ENCODE measurements around the gene ACSL6.

The ACSL6 gene

DNA sequence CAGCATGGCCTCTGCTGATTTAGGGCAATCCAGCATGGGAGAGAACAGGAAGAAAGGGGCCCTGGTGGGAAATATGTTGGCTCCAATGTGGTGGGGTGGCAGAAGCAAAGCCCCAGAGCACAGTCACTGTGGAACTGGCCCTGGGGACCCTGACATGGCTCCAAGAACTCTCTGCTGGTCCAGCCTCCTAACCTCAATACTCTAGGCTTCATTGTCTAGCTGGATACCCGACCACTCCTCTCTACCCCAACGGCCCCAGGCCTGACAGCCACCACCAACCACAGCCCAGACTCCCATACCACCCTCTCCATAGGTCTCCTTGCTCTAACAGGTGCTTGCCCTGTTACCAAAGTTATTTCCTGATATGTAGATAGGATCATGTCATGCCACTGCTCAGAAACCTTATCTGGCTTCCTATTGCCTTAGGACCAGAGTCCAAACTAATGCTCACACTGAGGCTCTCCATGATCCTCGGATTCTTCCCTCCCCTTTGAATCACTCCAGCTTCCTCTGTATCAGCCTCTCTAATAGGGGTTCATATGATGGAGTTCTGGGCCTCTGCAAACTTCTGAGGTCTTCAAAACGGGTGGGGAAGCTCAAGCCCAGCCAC is 12.9 kb downstream of the ACSL6 start:
- no peak for DNase-seq

DNA sequence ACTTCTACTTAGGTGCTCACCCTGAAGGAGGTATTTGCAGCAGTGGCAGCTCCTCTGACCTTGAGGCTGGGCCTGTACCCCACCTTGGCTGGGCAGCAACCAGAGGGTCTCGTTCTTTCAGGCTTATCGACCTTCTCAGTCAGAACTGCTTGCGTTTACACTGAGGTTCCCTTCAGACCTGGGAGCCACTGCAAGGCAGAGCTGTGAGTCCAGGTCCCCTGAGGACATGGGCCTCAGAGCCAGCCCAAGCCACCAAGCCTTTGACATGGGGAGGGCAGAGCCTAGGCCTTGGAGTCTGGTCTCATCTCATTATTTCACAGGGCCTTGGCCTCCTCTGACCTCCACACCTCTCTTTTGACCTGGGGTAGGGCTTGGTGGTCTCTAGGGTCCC is 13.7 kb downstream of the ACSL6 start:
- DNase-seq = no peak

DNA sequence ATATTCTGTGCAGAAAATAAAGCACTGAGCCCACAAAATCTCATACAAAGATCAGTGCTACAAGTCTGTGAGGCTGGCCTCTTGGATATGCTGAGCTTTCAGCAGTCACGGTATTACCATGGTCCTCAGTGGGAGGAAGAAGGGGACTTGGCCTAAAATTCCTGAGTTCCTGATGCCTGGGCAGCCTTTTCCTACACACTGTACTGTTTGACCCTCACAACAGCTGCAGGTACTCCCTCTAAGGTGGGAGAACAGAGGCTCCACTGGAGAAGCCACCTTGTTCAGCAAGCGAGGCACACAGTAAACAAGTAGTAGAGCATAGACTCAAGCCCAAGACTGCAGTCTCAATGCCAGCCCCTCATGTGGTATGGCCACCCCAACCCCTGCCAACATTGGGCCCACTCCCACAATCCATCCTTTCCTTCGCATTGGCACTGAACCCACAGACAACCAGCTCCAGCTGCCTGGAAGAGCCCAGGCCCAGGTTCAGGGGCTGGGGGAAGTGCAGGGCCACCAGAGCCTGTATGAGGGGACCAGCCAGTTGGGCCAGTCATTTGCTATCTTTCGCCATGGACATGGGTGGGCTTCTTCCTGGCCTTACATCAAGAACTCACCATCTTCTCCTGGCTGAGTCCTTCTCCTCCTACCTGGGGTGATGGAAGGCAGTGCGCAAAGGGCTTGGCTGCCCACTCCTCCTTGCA is 14.3 kb downstream of the ACSL6 start:
- DNase-seq = no peak

DNA sequence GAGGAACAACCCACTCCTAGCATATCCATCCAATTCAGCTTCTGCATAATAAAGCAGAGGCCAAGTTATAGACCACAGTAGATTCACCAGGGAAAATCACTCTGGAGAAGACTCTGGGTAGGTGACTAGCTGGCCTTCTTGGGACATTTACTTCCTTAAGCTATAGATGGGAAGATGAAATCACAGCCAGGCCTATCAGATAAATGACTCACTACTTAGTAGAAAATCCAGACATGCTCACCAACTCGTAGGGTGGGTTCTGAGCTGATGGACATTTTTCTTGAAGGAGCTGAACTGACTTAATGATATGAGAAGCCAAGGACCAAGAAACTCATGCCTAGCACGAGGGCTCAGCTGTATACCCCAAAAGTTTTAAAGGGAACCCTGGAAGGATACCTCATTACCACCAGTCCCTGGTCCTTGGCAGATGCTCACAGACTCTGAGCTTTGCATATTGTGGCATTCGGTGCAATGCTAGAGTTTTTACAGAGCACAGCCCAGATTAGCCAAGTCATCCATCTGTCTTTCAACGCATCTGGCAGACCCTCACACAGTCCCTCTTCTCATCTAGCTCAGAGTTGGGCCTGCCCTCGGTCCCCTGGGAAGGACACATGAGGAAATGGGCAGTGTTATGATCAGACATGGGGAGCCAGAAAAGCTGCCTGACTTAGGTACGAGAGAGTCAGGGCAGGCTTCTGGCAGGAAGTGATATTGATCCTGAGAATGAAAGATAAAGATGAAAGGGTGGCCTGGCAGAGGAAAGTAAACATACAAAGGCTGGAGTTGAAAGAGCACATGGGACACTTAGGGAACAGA is 15.0 kb downstream of the ACSL6 start:
- no peak for DNase-seq

DNA sequence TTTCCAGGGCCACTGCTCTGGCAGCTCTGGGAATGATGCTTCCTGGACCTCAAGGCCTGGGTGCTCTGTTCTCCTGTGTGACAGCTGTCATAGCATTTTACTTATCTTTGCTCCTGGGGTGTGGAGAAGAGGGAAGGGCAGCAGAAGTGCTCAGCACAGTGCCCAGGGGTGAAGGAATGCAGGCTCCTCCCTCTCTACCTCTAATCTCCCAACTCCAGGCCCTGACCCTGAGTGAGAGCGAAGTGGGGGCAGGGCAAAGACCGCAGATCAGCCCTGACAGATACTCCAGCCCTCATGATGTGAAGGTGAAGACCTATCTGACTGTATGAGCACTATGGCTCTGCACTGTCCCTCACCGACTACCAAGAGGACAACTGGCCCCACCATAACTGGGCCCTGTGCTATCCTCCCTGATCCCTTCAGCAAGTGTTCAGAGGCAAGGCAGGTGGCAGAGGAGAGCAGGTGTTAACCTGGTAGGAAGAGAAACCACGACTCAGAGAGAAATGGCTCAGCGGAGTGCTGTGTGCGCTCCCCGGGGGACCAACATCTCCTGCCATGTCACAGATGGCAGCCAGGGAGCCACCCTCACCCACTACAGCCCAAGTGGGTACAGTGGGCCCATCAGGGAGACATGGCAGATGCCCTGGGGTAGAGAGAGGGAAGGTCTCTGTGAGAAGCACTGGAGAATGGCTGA is 16.8 kb downstream of the ACSL6 start:
- DNase-seq = no peak

DNA sequence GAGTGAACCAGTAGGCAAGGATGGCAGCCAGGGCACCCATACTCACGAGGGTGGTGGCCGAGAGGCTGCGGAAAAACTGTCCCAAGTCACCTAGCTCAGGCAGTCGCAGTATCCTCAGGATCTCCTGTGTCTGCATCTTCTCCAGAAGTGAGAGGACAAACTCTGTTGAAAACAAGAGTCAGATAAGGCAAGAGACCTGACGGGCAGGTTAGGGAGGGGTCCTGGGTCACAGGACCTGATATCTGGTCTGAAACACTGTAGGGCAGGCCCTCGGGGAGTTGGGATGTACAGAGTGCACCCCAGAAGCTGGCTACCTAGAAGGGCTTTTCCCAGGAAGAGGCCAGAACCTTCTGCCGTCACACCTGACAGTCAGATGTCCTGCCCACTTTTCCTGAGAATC is 17.4 kb downstream of the ACSL6 start:
- DNase-seq = no peak

DNA sequence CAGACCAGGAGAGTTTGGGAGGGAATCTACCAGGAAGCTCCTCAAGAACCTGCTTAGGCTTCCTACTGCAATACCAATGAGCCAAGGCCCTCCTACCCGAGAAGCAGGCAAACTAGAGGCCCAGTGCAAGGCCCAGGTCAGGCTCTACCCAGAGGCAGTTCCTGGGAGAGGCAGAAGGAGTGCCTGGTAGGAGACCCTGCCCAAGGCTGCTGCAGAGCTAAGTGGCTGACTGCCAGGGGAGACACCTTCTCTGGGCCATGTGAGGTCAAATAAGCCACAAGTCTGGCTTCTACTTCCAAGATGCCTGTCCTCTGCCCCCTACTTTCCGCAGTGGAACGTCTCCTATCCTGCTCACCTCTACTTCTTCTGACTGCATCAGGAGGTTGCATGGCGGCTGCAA is 17.8 kb downstream of the ACSL6 start:
- DNase-seq = no peak

DNA sequence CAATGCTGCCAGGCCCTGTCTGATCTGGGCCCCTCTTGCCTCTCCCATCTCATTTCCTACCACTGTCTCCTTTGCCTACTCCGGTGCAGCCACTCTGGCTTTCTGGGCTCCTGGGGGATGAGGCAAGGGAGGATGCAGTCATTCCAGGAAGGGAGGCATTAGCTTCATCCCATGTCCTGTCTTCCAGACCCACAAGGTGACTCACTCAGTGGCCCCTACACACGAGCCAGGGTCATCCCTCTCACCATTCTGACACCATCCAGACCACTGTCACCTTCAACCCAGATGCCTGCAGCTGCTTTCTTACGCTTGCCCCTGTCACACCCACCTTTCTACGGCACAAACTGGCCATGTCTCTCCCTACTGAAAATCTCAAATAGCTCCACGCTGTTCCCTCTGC is 19.1 kb downstream of the ACSL6 start:
- no peak for DNase-seq

DNA sequence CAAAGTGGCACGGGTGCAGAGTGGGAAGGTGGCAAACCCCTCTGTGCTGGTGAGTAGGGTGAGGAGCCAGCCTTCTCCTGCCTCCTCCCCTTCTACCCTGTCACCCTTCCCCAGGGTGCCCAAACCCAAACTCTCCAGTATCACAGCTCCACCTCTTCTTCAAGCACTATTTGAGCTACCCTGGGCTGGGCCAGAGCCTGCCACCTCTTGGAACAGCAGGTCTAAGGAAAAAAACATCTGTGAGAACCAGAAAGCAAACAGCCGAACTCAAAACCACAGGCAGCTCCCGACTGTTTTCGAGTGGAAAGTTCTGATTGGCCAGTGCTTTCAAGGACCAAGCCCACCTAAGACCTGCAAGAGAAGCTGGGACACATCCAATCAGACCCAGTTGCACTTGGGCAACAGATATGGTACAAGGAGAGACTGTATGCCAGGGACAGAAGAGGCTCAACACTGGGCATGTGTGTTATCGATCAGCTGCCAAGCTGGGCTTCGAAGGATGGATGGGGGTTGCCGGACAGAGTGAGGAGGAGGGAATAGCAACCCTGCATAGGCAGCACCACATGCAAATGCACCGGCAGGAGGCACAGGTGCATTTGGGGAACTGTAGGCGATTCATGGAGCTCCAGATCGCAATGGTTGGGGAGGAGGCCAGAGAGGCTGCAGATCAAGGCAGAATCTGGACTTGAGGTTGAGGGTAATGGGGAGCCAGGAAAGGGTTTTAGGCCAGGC is 19.7 kb downstream of the ACSL6 start:
- DNase-seq = no peak

DNA sequence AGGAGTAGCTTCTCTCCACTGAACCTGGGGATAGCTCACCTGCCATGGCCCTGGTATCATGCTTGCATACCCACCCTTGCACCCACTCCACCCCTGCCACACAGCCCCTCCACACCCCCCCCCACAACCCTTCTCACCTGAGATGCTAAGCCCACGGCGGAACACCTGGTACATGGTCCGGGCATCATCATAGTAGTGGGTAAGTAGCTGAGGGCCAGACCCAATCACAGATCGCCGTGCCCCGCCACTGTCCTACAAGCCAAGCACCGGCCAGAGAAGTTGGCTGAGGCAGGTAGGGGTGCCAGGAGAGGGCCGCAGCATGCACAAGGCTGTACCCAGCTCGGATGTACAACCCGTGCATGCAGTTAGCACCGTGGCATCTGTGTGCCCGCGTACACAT is 20.7 kb downstream of the ACSL6 start:
- no peak for DNase-seq

DNA sequence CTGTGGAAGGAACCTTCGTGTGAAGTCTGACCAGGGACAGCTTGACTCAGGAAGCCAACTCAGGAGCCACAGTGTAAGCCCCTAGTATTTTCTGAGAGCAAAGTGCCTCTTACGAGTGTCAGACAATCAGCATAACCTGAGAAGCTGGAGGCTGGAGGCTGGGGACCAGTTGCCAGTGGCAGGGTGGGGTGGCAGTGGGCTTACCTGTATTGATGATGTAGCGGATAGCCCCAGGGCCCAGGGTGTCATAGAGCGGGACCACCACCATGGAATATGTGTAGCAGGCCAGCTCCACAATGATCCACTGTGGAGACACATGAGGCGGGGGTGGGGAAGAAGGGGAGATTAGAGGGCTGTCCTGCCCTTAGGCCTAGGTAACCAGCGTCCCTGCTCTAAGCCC is 22.9 kb downstream of the ACSL6 start:
- no peak for DNase-seq

DNA sequence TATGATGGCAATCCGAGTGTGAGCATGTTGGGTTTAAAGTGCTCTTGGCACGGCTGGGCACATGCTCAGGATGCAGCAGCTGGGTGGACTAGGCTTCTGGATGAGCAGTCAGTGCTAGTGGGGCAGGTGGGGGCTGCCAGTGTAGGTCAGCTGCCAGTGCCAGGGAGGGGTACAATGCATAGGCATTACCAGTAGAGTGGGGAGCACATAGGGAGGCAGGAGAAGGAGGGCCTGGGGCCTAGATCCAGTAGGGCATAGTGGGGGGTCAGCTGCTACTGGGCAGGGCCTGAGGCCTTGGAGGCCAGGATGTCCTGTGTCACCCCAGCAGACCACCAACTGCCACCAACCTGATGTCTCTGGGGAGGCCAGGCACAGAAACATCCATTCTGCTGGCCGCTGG is 24.2 kb downstream of the ACSL6 start:
- no peak for DNase-seq

DNA sequence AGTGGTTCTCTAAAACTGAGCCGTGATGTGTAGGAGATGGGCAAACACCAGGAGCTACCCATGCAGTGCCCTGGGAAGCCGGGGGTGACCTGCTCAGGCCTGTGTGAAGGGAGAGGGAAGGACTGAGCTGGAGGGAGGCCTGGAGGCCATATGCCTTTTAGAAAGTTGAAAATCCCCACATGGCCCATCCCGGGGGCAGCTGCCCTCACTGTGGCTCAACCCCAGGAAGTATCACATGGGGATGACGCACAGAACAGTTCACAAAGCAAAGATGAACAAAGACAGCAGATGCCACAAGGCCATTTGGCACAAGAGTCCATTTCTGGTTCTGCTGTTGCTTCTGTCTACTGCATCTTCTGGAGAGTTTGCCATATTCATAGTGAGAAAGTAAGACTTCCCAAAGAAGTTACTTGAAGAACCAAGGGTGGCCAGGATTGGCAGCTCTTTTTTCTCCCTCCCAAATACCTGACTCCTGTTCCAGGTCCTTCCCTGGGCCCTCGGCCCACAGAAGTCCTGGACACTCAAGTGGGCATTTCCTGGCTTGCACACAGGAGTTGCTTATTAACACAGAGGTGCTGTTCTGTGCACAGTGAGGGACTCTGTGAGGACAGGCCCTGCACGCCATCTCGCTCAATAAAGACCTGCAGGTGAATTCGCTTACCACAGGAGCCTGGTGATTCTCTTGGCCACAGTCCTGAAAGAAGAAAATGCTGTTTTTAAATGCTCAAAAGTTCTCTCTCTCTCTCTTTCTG is 25.1 kb downstream of the ACSL6 start:
- no peak for DNase-seq

DNA sequence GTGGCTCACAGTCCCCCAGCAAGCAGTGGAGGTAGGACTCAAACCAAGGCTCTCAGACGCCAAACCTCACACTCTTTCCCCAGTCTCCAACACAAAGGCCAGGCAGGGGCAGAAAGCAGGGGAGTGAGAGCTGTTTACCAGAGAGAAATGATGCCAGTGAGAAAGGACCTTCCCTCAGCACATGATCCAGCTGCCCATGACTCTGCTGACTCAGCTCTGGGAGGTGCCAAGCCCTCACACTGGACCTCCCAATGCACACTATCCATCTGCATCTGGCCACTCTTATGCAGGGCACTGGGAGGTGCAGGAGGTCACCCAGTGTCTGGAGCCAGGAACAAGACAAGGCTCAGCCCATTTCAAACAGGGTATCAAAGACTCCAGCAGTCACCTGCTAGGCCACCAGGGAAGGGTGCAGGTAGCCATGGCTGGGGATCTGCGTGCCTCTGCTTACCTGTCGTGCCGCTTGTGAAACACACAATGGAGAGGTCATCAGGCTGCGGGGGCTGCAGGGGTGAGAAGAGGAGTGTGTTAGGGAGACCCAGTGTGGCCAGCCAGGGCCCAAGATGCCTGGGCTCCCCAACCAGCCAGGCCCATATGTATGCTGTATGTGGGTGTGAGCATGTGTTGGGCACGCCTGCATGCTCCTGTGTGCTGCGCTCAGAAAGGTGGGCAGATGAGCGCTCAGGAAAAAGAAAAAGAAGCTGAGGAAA is 26.3 kb downstream of the ACSL6 start:
- no peak for DNase-seq

DNA sequence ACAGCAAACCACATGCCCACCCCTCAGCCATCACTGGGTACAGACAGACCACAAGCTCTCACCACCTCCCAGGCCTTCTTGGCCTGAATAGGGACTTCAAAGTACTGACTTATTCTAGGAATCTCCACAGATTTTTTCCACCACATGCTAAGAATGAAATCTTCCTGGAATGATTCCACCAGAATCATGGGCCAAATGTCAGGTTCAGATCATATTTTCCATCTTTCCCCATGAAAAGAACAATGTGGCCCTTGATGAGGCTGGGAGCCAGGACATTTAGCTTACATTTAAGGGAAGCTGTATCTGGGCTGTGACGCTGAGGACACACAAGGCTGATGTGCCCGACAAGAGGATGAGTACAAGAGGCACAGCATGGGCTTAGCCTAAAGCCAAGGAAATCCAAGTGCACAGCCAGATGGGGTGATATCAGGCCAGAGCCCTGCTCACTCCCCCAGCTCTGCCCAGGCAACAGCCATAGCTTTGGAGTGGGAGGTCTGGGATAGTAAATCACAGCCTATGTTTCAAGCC is 28.1 kb downstream of the ACSL6 start:
- no peak for DNase-seq

DNA sequence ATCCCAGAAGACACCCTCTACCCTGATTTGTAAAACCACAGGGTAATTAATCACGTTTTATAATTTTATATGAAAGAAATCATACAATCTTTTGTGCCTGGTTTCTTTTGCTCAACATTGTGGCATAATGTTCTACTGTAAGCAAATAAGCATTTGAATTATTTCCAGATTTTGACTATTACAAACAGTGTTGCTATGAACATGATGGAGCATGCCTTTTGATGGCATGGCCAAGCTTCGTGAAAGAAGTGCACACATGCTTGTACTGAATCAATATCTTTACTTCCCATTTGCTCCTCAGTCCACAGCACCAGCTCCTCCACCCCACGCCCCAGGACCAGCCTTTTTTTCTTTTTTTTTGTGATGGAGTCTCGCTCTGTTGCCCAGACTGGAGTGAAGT is 29.9 kb downstream of the ACSL6 start:
- DNase-seq = no peak

DNA sequence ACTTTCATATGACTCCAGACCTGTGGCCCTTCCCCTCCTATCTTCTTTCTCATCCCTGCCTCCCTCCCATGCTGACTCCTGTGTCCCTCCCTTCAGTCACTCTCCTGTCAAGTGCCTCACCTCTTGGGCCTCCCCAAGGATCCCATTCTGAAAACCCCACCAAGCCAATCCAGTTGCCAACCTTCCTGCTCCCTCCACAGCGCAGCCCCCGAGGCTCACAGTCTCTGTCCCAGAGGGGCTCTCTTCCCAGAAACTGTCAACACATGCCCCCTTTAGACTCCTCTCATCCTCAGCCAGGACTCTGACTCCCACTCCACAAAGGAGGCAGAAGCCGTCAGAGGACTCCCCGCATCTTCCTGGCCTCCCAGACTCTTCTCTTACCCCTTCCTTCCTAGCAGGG is 30.8 kb downstream of the ACSL6 start:
- no peak for DNase-seq

DNA sequence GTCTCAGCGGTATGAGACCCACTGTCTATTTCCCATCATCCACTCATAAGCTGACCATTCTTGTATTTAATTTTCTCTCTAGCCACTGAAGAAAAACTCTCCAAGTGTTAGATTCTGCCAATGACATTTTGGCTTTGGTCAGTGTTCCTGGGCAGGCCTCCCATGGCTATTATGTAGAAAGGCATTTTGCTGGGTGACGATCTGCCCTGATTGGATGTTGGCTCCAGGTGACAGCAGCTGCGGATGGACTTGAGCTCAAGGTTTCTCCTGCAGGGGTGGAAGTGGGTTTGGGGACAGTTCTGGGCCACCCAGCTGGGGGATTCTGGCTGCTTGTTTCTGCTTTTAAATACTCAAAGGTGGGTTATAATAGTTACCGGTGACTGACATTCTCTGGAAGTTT is 31.6 kb downstream of the ACSL6 start:
- no peak for DNase-seq

DNA sequence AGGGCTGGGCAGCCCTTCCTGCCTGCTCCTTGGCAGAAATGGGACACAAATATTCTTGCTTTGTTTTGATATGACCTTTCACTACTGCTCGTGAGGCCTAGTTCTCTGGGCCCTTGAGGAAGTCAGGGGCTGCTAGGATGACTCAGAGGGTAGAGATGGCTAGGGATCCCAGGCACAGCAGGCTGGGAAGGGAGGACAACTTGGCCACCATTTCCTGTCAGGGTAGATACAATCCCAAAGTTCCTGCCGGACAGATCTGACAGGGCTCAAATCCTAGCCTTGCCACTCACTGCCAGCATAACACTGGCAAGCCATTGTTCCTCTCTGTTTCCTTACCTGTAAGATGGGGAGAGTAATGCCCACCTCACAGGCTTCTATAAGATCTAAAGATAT is 34.2 kb downstream of the ACSL6 start:
- DNase-seq = no peak

DNA sequence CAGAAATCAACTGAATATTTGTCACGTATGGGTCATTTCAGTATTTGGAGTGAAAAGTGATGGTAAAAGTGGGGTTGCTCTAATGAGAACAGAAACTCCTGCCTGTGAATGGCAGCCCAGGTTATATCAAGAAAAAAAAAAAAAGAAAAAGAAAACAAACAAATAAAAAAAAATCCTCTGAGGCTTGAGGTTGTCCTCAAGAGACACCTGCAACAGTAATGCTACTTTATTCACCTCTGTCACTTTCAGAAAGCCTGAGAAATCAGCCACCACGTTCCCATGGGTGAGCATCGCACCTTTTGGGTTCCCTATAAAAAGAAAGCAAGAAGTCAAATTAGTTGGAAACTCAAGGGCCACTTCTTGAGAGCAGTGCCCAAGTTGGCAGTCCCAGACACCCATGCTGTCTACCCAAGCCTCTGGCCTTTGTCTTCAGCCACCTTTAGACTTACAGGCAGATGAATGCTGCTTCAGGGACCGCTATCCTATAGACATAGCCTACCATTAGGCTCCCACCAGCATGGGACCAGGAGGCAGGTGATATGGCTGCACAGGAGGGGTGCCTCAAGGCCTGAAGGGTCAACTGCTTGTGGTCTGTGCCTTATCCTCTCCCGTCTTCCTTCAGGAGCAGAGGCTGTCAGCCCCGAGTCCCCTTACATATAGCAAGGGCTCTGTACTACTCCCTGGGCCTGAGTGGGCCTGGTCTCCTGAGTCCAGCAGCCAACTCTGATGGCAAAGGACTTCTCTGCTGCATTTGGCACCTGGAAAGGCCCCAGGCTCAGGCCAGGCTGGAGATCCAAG is 34.8 kb downstream of the ACSL6 start:
- no peak for DNase-seq
